T-cell (primary cell): ENCODE data around the gene NSF. TPM values are rescaled to one million over a fixed set of nuclear protein-coding genes. Genes with fewer than 3 reads are reported as not detected.
"Not testable (repeated sequence)": the region's sequence is repeated elsewhere in the genome, so short reads cannot be mapped to it uniquely, and the experiment has no call there.

Experiments used
- ATAC-seq, 4 experiments: fragments of 200-7000 bp in 3 of 4; fragments of 150-1000 bp in 1 of 4; cut with Tn5 transposase; replicated peaks in 1 of 4; 1 replicate in 3 of 4; 2 replicates in 1 of 4; pipeline ENCODE4 v1.10.0; 2021; ENCODE audit warnings: moderate library complexity in 3 of 4, mild to moderate bottlenecking in 2 of 4, moderate number of reproducible peaks in 1 of 4
- CTCF ChIA-PET, 2 donors: fragments of 300-600 bp; sonication (Branson Sonifier 250); formaldehyde crosslinking; loops; one replicate each; lab custom pipeline; 2022; ENCODE audit warnings: antibody characterized with exemption in 2 of 2; lab: Charles Lee
- POLR2A ChIA-PET, 2 donors: fragments of 300-600 bp; sonication (Branson Sonifier 250); formaldehyde crosslinking; loops; one replicate each; lab custom pipeline; 2022; ENCODE audit warnings: antibody characterized with exemption in 2 of 2; lab: Charles Lee
- DNase-seq, 35 experiments: peaks; one replicate each; pipeline versions ENCODE4 v3.0.0 to v3.0.0-alpha.2; 2013 to 2023
- H3K27ac ChIP-seq: one replicate; pipeline ENCODE4 v1.5.1; 2013; ENCODE audit warnings: low read length
- H3K27me3 ChIP-seq, 2 experiments: replicated peaks in 1 of 2; 1 replicate in 1 of 2; 2 replicates in 1 of 2; pipeline versions ENCODE4 v1.6.1 to v1.7.0; 2013; ENCODE audit warnings: low read length in 1 of 2, mixed read lengths in 1 of 2; ENCODE audit not compliant: control insufficient read depth in 2 of 2, insufficient read depth in 2 of 2; ENCODE audit errors: extremely low read depth in 1 of 2
- H3K36me3 ChIP-seq, 2 donors: 1 replicate in 1 of 2; 2 replicates in 1 of 2; pipeline versions ENCODE4 v1.6.1 to v1.7.0; 2013; ENCODE audit warnings: low read length in 1 of 2; ENCODE audit not compliant: control insufficient read depth in 2 of 2, insufficient read depth in 1 of 2; ENCODE audit errors: extremely low read depth in 1 of 2
- H3K4me1 ChIP-seq, 2 experiments: 1 replicate in 1 of 2; 2 replicates in 1 of 2; pipeline versions ENCODE4 v1.6.1 to v1.7.0; 2013; ENCODE audit warnings: low read length in 2 of 2, mixed read lengths in 1 of 2; ENCODE audit not compliant: insufficient read depth in 2 of 2, control insufficient read depth in 1 of 2; ENCODE audit errors: extremely low read depth in 1 of 2
- H3K4me3 ChIP-seq, 2 donors: 1 replicate in 1 of 2; 2 replicates in 1 of 2; pipeline versions ENCODE4 v1.5.1 to v1.7.0; 2013; ENCODE audit warnings: mild to moderate bottlenecking in 2 of 2, low read length in 1 of 2, moderate library complexity in 1 of 2; ENCODE audit not compliant: control insufficient read depth in 1 of 2; ENCODE audit errors: extremely low read depth in 1 of 2
- H3K9me3 ChIP-seq: 2 replicates; pipeline ENCODE4 v1.7.0; 2013
- H3K27ac Mint-ChIP-seq, 2 donors: one replicate each; pipeline ENCODE4 v1.8.0; 2020 to 2021; ENCODE audit warnings: mild to moderate bottlenecking in 2 of 2, mixed read lengths in 2 of 2
- H3K27me3 Mint-ChIP-seq, 2 donors: one replicate each; pipeline ENCODE4 v1.8.0; 2021 to 2022; ENCODE audit warnings: mixed read lengths in 2 of 2
- H3K36me3 Mint-ChIP-seq: one replicate; pipeline ENCODE4 v1.8.0; 2021; ENCODE audit warnings: mixed read lengths
- H3K4me1 Mint-ChIP-seq, 3 donors: one replicate each; pipeline ENCODE4 v1.8.0; 2020 to 2022; ENCODE audit warnings: mixed read lengths in 3 of 3, mild to moderate bottlenecking in 1 of 3
- H3K4me3 Mint-ChIP-seq, 3 donors: one replicate each; pipeline ENCODE4 v1.8.0; 2020 to 2022; ENCODE audit warnings: mild to moderate bottlenecking in 3 of 3, mixed read lengths in 3 of 3, moderate library complexity in 3 of 3
- H3K9me3 Mint-ChIP-seq, 3 donors: one replicate each; pipeline ENCODE4 v1.8.0; 2020 to 2022; ENCODE audit warnings: mixed read lengths in 3 of 3
- WGBS: methylation state at CpG from one replicate; pipeline ENCODE4 v1.1.5; 2013; ENCODE audit warnings: missing lambda C conversion rate; ENCODE audit not compliant: insufficient coverage; 5-methylcytosine and 5-hydroxymethylcytosine counted together
- total RNA-seq, 35 experiments: library from RNA in 6 of 35; stranded (reverse) in 6 of 35; fragments of 120-200 nt in 1 of 35; gene quantifications; one replicate each; pipeline versions ENCODE4 v1.2.1 to v1.2.4 and lab custom pipeline; 2013 to 2026

The NSF gene
- total RNA-seq, 5 donors from 2014 or later (not counting 1 experiment from before 2014, with no cell fraction given), result 33.1 to 54.8 (median 43.2) TPM

- H3K4me3 Mint-ChIP-seq, H3K4me1 Mint-ChIP-seq, H3K4me3 ChIP-seq, H3K9me3 ChIP-seq, DNase-seq, H3K4me1 ChIP-seq, H3K27me3 Mint-ChIP-seq, H3K36me3 Mint-ChIP-seq, CTCF ChIA-PET, ATAC-seq, H3K27me3 ChIP-seq, H3K9me3 Mint-ChIP-seq, POLR2A ChIA-PET, H3K27ac ChIP-seq, H3K27ac Mint-ChIP-seq, H3K36me3 ChIP-seq: not testable (repeated sequence)
- no CpG with 5 or more reads among the region's 3 CpGs for WGBS
Measured at GRCh38 chr17:46692196-46692595, 101.7 kb downstream of the NSF start.

DNA sequence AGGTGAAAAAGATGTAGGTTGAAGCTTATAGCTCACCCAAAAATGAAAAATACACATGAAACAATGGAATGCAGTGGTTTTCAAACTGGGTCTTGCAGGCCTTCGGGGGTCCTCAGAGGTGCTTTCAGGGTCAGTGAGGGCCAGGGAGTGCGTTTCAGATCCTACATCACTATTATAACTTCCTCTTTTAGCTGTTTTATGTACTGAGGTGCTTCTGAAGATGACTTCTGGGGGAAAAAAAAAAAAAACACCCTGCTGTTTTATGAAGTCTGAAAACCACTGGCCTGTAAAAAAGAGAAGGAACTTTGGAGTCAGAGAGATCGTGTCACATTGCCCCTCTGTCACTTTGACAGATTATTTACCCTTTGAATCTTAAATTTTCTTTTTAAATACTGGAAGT is 102.8 kb downstream of the NSF start:
- H3K27ac ChIP-seq, CTCF ChIA-PET, H3K4me3 Mint-ChIP-seq, H3K27ac Mint-ChIP-seq, POLR2A ChIA-PET, H3K4me3 ChIP-seq, DNase-seq, H3K4me1 Mint-ChIP-seq, H3K4me1 ChIP-seq, H3K36me3 ChIP-seq, ATAC-seq, H3K36me3 Mint-ChIP-seq, H3K9me3 Mint-ChIP-seq, H3K27me3 ChIP-seq, H3K9me3 ChIP-seq, H3K27me3 Mint-ChIP-seq: not testable (repeated sequence)
- no CpG with 5 or more reads among the region's 3 CpGs for WGBS

DNA sequence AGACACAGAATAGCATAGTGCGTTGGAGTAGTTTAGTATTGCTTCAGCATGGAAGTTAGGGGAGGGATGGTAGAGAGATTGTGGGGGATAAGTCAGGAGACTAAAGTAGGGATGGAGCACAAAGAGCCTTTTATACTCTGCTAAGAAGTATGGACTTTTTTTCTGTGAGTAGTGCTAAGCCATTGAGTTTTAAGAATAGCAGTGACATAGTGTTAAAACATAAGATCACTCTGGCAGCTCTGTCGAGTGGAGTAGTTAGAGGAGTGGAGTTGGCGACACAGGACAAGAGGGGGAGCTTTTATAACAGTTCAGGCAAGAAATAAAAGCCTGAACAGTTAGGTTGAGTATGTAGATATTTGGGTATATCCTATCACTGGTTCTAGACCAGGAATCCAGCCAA is 106.1 kb downstream of the NSF start:
- H3K27ac Mint-ChIP-seq, H3K36me3 ChIP-seq, H3K27me3 Mint-ChIP-seq, DNase-seq, H3K4me3 Mint-ChIP-seq, H3K36me3 Mint-ChIP-seq, H3K27ac ChIP-seq, CTCF ChIA-PET, H3K4me1 Mint-ChIP-seq, H3K9me3 Mint-ChIP-seq, H3K9me3 ChIP-seq, H3K4me3 ChIP-seq, POLR2A ChIA-PET, H3K4me1 ChIP-seq, ATAC-seq, H3K27me3 ChIP-seq: not testable (repeated sequence)
- WGBS, result no CpG with 5 or more reads among the region's 3 CpGs

GRCh38 chr17:46699014-46699413 is 108.5 kb downstream of the NSF start:
- H3K9me3 ChIP-seq, H3K27ac ChIP-seq, H3K27ac Mint-ChIP-seq, H3K4me1 ChIP-seq, H3K27me3 ChIP-seq, DNase-seq, H3K9me3 Mint-ChIP-seq, CTCF ChIA-PET, H3K36me3 Mint-ChIP-seq, H3K4me3 Mint-ChIP-seq, H3K4me3 ChIP-seq, ATAC-seq, H3K4me1 Mint-ChIP-seq, H3K27me3 Mint-ChIP-seq, POLR2A ChIA-PET, H3K36me3 ChIP-seq: not testable (repeated sequence)
- no CpG with 5 or more reads among the region's 2 CpGs for WGBS

DNA sequence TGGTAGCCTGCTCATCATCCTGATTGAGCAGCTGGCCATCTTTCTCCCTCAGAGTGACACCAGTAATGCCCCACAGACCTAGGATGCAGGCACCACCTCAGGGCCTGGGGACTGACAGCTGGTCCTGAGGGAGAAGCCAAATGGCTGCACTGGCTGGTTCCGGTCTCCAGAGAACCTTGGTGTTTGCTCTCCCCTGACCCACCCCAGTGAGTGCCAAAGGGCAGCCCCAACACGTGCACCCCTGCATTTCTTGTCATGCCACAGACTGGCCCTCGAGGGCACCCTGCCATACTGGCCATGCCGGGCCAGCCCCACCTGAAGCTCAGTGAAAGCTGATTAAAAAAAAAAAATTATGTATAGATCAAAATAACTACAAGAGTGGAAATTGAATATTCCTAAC is 127.5 kb downstream of the NSF start:
- Mint-ChIP-seq H3K27ac (no peak overlapping the region), H3K36me3 (peaks cover 38% of the 10 kb centered on the region), H3K4me3 (no peak overlapping the region), H3K4me1 (peaks cover 2 to 6% (median 4%) of the 10 kb centered on the region in 3 donors), H3K27me3 (no peaks in the 10 kb centered on the region), H3K9me3 (no peaks in the 10 kb centered on the region)
- ATAC-seq (no peak), DNase-seq (no peak)
- 100% methylated on average over 2 of the region's 4 CpGs for WGBS
- Histone ChIP-seq H3K27ac (no peak overlapping the region), H3K9me3 (no peaks in the 10 kb centered on the region), H3K4me3 (no peak overlapping the region), H3K36me3 (peaks cover 8 to 34% of the 10 kb centered on the region in 2 donors), H3K27me3 (no peaks in the 10 kb centered on the region), H3K4me1 (no peaks in the 10 kb centered on the region)
- POLR2A ChIA-PET, result no interaction called here
- CTCF ChIA-PET, result interaction anchor here in 1 of 2 donors (0.5 kb wide), 1 partner anchor 8 kb away, joined by 3 read pairs; no protein-coding TSS in a partner anchor

GRCh38 chr17:46719891-46720290 is 129.4 kb downstream of the NSF start:
- WGBS, result no CpG with 5 or more reads among the region's 3 CpGs
- Mint-ChIP-seq H3K9me3 (no peaks in the 10 kb centered on the region), H3K4me1 (no peaks in the 10 kb centered on the region)

DNA sequence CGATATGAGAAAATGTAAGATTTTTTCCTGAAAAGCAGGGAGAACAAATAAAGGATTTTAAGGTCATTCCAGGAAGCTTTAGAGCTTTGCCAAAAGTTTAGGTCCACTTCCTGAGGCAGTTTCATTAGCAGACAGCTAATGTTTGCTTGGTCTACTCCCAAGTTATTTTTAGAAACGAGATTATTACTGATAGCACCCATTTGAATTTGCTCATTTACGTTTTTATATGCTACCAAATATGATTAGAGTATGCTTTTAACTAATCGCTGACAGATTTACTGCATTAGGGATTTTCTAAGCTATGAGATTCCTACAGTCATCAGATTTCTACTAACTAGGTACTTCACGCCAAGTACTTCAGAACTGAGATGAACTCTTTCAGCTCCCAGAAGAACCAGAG is 129.9 kb downstream of the NSF start:
- H3K4me1 Mint-ChIP-seq, result no peaks in the 10 kb centered on the region
- Histone ChIP-seq H3K27me3 (no peaks in the 10 kb centered on the region), H3K36me3 (peaks cover 8 to 32% of the 10 kb centered on the region in 2 donors), H3K27ac (no peak overlapping the region), H3K4me1 (no peaks in the 10 kb centered on the region), H3K4me3 (no peak overlapping the region), H3K9me3 (no peaks in the 10 kb centered on the region)
- ChIA-PET CTCF (no interaction called here), POLR2A (no interaction called here)
- H3K4me3 Mint-ChIP-seq, result no peak overlapping the region
- no peaks in the 10 kb centered on the region for H3K27me3 Mint-ChIP-seq
- H3K27ac Mint-ChIP-seq, result no peak overlapping the region
- H3K36me3 Mint-ChIP-seq, result peaks cover 36% of the 10 kb centered on the region
- H3K9me3 Mint-ChIP-seq, result no peaks in the 10 kb centered on the region
- WGBS, result no CpG with 5 or more reads among the region's 5 CpGs
- DNase-seq (no peak), ATAC-seq (no peak)

More at GRCh38 chr17:46719891-46720290, 129.4 kb downstream of the NSF start:
- Mint-ChIP-seq H3K27me3 (no peaks in the 10 kb centered on the region), H3K4me3 (no peak overlapping the region), H3K36me3 (peaks cover 37% of the 10 kb centered on the region), H3K27ac (no peak overlapping the region)
- peaks cover 8 to 28% of the 10 kb centered on the region in 2 donors for H3K36me3 ChIP-seq
- H3K9me3 ChIP-seq, result no peaks in the 10 kb centered on the region
- no peaks in the 10 kb centered on the region for H3K4me1 ChIP-seq
- no peaks in the 10 kb centered on the region for H3K27me3 ChIP-seq
- ChIA-PET POLR2A (no interaction called here), CTCF (no interaction called here)
- ATAC-seq (no peak), DNase-seq (no peak)
- H3K4me3 ChIP-seq, result no peak overlapping the region
- H3K27ac ChIP-seq, result no peak overlapping the region
